ENCODE measurements around the gene NFILZ.

DNA sequence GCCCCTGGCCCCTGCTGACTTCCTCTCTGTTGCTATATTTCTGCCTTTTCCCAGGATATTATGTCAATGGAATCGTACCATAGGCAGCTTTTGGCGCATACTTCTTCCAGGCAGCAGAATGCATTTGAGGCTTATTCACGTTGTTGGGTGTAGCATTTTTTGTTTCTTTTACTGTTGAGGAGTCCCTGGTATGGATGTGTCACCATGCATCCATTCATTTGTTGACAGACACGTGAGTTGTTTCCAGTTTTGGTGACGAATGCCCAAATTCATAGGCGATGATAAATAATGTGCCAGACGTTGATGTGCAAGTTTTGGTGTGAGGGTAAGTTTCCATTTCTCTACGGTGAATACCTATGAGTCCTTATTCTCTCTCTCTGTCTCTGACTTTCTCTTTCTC lies 5.0 kb downstream of the NFILZ start:
- TF ChIP-seq, protein P1, sequence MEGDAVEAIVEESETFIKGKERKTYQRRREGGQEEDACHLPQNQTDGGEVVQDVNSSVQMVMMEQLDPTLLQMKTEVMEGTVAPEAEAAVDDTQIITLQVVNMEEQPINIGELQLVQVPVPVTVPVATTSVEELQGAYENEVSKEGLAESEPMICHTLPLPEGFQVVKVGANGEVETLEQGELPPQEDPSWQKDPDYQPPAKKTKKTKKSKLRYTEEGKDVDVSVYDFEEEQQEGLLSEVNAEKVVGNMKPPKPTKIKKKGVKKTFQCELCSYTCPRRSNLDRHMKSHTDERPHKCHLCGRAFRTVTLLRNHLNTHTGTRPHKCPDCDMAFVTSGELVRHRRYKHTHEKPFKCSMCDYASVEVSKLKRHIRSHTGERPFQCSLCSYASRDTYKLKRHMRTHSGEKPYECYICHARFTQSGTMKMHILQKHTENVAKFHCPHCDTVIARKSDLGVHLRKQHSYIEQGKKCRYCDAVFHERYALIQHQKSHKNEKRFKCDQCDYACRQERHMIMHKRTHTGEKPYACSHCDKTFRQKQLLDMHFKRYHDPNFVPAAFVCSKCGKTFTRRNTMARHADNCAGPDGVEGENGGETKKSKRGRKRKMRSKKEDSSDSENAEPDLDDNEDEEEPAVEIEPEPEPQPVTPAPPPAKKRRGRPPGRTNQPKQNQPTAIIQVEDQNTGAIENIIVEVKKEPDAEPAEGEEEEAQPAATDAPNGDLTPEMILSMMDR (IDR thresholded peaks at IDR 0.05) = no peak
- no peak for TF ChIP-seq EP300 (IDR thresholded peaks at IDR 0.05)
